Panc1 (cell line): ENCODE data around the gene BRSK1. TPM values are rescaled to one million over a fixed set of nuclear protein-coding genes. Genes with fewer than 3 reads are reported as not detected.

Experiments used
- ATAC-seq: fragments of 200-7000 bp; cut with Tn5 transposase; 2 replicates; pipeline ENCODE4 v1.9.1; 2020; ENCODE audit warnings: mild to moderate bottlenecking, moderate library complexity
- BruUV-seq: library from RNA; stranded (reverse); fragments of 400-500 nt; replicated peaks from 2 replicates; lab custom pipeline; 2021; lab: Mats Ljungman, UMichigan
- CTCF ChIA-PET: fragments of 300-600 bp; sonication (Branson Sonifier 250); formaldehyde crosslinking; loops from one replicate; lab custom pipeline; 2022; ENCODE audit warnings: antibody characterized with exemption; lab: Charles Lee
- POLR2A ChIA-PET: fragments of 300-600 bp; sonication (Branson Sonifier 250); formaldehyde crosslinking; loops from one replicate; lab custom pipeline; 2022; ENCODE audit warnings: antibody characterized with exemption; lab: Charles Lee
- DNase-seq: peaks from one replicate; pipeline ENCODE4 v3.0.0-alpha.2; 2010; ENCODE audit warnings: low read depth, low spot score
- H3K27ac ChIP-seq: 2 replicates; pipeline ENCODE4 v1.5.1; 2011; ENCODE audit warnings: mild to moderate bottlenecking, low read length, inconsistent platforms
- H3K27me3 ChIP-seq: fragments of 200-500 bp; sonication (Bioruptor generic); 2 replicates; pipeline ENCODE4 v1.6.0; 2014; ENCODE audit warnings: low read length, inconsistent platforms; ENCODE audit not compliant: control insufficient read depth, insufficient read depth
- H3K36me3 ChIP-seq: fragments of 200-500 bp; sonication (Bioruptor generic); 2 replicates; pipeline ENCODE4 v1.5.1; 2014; ENCODE audit warnings: inconsistent platforms, mild to moderate bottlenecking, low read length, moderate library complexity; ENCODE audit not compliant: control insufficient read depth, insufficient read depth
- H3K4me1 ChIP-seq: 2 replicates; pipeline ENCODE4 v1.5.1; 2011; ENCODE audit warnings: inconsistent platforms, mild to moderate bottlenecking, low read length, moderate library complexity; ENCODE audit not compliant: control insufficient read depth, insufficient read depth
- H3K4me3 ChIP-seq, 2 experiments: 2 replicates each; pipeline ENCODE4 v1.5.1; 2011 to 2012; ENCODE audit warnings: low read depth in 2 of 2, low read length in 2 of 2, mild to moderate bottlenecking in 2 of 2, inconsistent platforms in 1 of 2, moderate library complexity in 1 of 2
- H3K9me3 ChIP-seq: fragments of 200-500 bp; sonication (Bioruptor generic); 2 replicates; pipeline ENCODE4 v1.5.1; 2014; ENCODE audit warnings: low read depth, mild to moderate bottlenecking, inconsistent platforms, low read length, moderate library complexity; ENCODE audit not compliant: control insufficient read depth, insufficient read depth
- CTCF ChIP-seq: fragments of 450-650 bp; IDR thresholded peaks from 2 replicates; pipeline ENCODE4 v1.5.1; 2017; ENCODE audit warnings: mild to moderate bottlenecking
- POLR2AphosphoS5 ChIP-seq: IDR thresholded peaks from 2 replicates; pipeline ENCODE4 v1.6.1; 2012; ENCODE audit warnings: mild to moderate bottlenecking, low read depth, low read length, moderate library complexity
- SIN3A ChIP-seq: IDR thresholded peaks from 2 replicates; pipeline ENCODE4 v1.6.1; 2012; ENCODE audit warnings: low read depth, mild to moderate bottlenecking, low read length, moderate library complexity, borderline replicate concordance; ENCODE audit not compliant: insufficient read depth
- TCF7L2 ChIP-seq: IDR thresholded peaks from 2 replicates; pipeline ENCODE4 v1.6.1; 2011; ENCODE audit warnings: mild to moderate bottlenecking, low read depth, low read length, inconsistent platforms
- in situ Hi-C: cut with HindIII; loops from 2 replicates; pipeline ENCODE4 v1.10.0; 2016; ENCODE audit warnings: low sequenced_read_pairs, low pct_unique_long_range_greater_than_20kb
- intact Hi-C: fragments of 100-400 bp; cut with micrococcal nuclease; formaldehyde crosslinking; loops from one replicate; pipeline ENCODE4 v1.10.0; 2022; ENCODE audit not compliant: unreplicated experiment
- total RNA-seq: library from RNA; stranded (reverse); gene quantifications from one replicate; pipeline ENCODE4 v1.2.1, GENCODE V29; 2021; ENCODE audit not compliant: unreplicated experiment
- TF ChIP-seq, protein P1 (sequence below), 2 experiments: IDR thresholded peaks; 2 replicates each; pipeline ENCODE4 v1.6.1; 2011 to 2012; ENCODE audit warnings: low read depth in 2 of 2, control low read depth in 1 of 2, low read length in 1 of 2, mild to moderate bottlenecking in 1 of 2, moderate library complexity in 1 of 2; ENCODE audit not compliant: insufficient read depth in 1 of 2

Gene BRSK1
- total RNA-seq, 1 experiment from 2014 or later: 7.9 TPM

GRCh38 chr19:55247621-55248099, 36.1 kb upstream of the BRSK1 start:
- CTCF ChIA-PET: no interaction called here
- no peaks in the 10 kb centered on the region for H3K9me3 ChIP-seq
- H3K4me3 ChIP-seq: no peak overlapping the region
- peaks cover 11% of the 10 kb centered on the region; the same call in 1 of the 2 replicates for H3K4me1 ChIP-seq
- no TSS peak for BruUV-seq
- no peak overlapping the region for H3K27ac ChIP-seq
- ATAC-seq: peak; percentile 36
- in situ Hi-C loops: no loop called here
- POLR2A ChIA-PET: interaction anchor here (0.5 kb wide), 1 partner anchor 166 kb away, joined by 3 read pairs; no protein-coding TSS in a partner anchor
- no peak for DNase-seq
- TF ChIP-seq POLR2AphosphoS5: no peak
- TF ChIP-seq, protein P1, sequence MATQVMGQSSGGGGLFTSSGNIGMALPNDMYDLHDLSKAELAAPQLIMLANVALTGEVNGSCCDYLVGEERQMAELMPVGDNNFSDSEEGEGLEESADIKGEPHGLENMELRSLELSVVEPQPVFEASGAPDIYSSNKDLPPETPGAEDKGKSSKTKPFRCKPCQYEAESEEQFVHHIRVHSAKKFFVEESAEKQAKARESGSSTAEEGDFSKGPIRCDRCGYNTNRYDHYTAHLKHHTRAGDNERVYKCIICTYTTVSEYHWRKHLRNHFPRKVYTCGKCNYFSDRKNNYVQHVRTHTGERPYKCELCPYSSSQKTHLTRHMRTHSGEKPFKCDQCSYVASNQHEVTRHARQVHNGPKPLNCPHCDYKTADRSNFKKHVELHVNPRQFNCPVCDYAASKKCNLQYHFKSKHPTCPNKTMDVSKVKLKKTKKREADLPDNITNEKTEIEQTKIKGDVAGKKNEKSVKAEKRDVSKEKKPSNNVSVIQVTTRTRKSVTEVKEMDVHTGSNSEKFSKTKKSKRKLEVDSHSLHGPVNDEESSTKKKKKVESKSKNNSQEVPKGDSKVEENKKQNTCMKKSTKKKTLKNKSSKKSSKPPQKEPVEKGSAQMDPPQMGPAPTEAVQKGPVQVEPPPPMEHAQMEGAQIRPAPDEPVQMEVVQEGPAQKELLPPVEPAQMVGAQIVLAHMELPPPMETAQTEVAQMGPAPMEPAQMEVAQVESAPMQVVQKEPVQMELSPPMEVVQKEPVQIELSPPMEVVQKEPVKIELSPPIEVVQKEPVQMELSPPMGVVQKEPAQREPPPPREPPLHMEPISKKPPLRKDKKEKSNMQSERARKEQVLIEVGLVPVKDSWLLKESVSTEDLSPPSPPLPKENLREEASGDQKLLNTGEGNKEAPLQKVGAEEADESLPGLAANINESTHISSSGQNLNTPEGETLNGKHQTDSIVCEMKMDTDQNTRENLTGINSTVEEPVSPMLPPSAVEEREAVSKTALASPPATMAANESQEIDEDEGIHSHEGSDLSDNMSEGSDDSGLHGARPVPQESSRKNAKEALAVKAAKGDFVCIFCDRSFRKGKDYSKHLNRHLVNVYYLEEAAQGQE (IDR thresholded peaks at IDR 0.05; ENCODE audit: insufficient read depth in 1 of 2, low read depth in 2 of 2, low read length in 1 of 2): no peak
- no peak for TF ChIP-seq CTCF
- TF ChIP-seq SIN3A: no peak
- no peak for TF ChIP-seq TCF7L2
- intact Hi-C loops: no loop called here
- H3K36me3 ChIP-seq: peaks cover 3% of the 10 kb centered on the region; the same call in 1 of the 2 replicates
- no peaks in the 10 kb centered on the region for H3K27me3 ChIP-seq

GRCh38 chr19:55248166-55248675, 35.6 kb upstream of the BRSK1 start:
- Histone ChIP-seq H3K27ac (no peak overlapping the region), H3K36me3 (peaks cover 3% of the 10 kb centered on the region; the same call in 1 of the 2 replicates), H3K4me3 (no peak overlapping the region), H3K4me1 (peaks cover 16% of the 10 kb centered on the region; the same call in 1 of the 2 replicates), H3K9me3 (no peaks in the 10 kb centered on the region), H3K27me3 (no peaks in the 10 kb centered on the region)
- no peak for DNase-seq
- ChIA-PET POLR2A (interaction anchor here (0.5 kb wide), 1 partner anchor 166 kb away, joined by 3 read pairs; no protein-coding TSS in a partner anchor), CTCF (no interaction called here)
- TF ChIP-seq TCF7L2 (no peak), POLR2AphosphoS5 (no peak)
- intact Hi-C loops (no loop called here), in situ Hi-C loops (no loop called here)
- no peak for ATAC-seq
- BruUV-seq: no TSS peak

GRCh38 chr19:55248704-55249103, 35.1 kb upstream of the BRSK1 start:
- no TSS peak for BruUV-seq
- DNase-seq: no peak
- in situ Hi-C loops (no loop called here), intact Hi-C loops (no loop called here)
- CTCF ChIA-PET: no interaction called here
- H3K9me3 ChIP-seq: no peaks in the 10 kb centered on the region
- H3K4me3 ChIP-seq: no peak overlapping the region
- ATAC-seq: no peak
- H3K4me1 ChIP-seq: peaks cover 19% of the 10 kb centered on the region; the same call in 1 of the 2 replicates
- peaks cover 3% of the 10 kb centered on the region; the same call in 1 of the 2 replicates for H3K36me3 ChIP-seq
- no peak overlapping the region for H3K27ac ChIP-seq
- no peak for TF ChIP-seq CTCF
- no peak for TF ChIP-seq SIN3A
- no peak for TF ChIP-seq TCF7L2
- TF ChIP-seq, protein P1 (IDR thresholded peaks at IDR 0.05; ENCODE audit: insufficient read depth in 1 of 2, low read depth in 2 of 2, low read length in 1 of 2): no peak
- no peak for TF ChIP-seq POLR2AphosphoS5
- no peaks in the 10 kb centered on the region for H3K27me3 ChIP-seq
- POLR2A ChIA-PET: no interaction called here
